HG02852 (cell line): ENCODE data around the gene HSPA6.
"Not testable (repeated sequence)": the region's sequence is repeated elsewhere in the genome, so short reads cannot be mapped to it uniquely, and the experiment has no call there.

Experiments
- ATAC-seq: cut with Tn5 transposase; IDR thresholded peaks from one replicate; pipeline ENCODE4 v1.9.1; 2021; ENCODE audit warnings: mild to moderate bottlenecking, moderate library complexity; ENCODE audit not compliant: unreplicated experiment

The HSPA6 gene

GRCh38 chr1:161557506-161558450 is 33.4 kb downstream of the HSPA6 start:
- ATAC-seq = not testable (repeated sequence)

DNA sequence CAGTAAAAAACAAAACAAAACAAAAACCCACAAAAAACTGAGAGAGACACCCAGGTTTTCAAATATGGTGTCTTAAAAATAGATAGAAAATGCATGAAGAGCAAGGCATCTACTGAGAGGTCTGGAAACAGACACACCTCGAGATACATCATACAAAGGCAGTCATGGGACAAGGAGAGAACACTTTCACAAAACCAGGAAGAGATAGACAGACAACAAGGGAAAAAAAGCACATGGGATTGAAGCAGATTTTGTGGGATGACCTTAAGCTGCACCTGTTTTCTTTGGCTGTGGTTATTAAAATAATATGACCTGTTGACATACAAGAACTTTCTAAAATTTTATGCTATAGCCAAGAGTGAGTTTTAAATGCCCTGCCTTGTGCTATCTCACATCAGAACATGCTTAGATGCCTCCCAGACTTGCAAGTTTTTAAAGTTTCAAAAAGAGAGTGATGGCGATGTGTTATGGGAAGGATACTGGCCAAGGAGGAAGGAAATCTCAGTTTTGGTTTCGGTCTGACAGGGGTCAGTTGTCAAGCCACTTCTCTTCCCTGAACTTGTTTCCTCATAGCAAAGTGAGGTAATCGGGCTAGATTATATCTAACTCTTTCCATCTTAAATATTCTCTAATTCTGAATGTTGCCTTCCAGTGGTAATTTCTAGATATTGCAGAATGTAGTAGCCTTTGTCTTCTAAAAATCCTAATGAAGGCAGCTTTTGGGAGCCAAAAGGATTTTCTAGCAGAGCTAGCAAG is 36.8 kb downstream of the HSPA6 start:
- not testable (repeated sequence) for ATAC-seq

GRCh38 chr1:161562441-161562840 is 38.1 kb downstream of the HSPA6 start:
- not testable (repeated sequence) for ATAC-seq

- ATAC-seq = not testable (repeated sequence)
Measured at GRCh38 chr1:161563522-161563921, 39.2 kb downstream of the HSPA6 start.

DNA sequence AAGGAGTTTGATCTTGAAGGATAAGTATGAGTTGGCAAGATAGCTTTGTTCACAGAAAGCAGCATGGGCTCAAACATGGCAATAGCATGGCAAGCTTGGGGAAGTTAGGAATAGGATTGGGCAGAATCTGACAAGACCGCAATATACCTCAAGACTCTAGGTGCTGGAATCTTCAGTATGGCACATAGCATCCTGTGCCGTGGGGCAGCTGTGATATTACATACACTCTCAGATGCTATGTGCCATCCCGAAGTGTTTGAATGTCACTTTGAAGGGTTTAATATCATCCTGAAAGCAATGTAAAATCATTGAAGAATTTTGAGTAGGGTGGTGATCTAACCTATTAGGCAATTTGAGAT is 42.2 kb downstream of the HSPA6 start:
- not testable (repeated sequence) for ATAC-seq

DNA sequence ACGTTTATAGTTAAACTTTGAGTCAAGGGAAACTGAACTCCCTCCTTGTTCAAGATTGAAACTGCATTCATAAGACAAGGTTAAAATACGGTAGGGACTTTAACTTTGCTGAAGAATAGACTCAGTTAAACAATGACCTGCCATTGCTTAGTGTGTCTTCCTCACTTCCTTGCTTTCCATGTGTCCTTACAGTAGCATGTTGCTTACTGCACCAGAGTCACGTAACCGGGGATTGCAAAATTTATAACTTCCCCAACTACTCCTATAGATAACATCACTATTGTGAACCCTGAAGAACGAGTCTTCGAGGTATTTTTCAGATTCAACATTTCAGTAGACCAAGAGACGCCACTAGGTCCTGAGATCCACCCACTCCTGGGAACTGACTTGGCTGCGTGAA is 47.4 kb downstream of the HSPA6 start:
- ATAC-seq = not testable (repeated sequence)
